ENCODE data around the gene VIPR1.
A peak's percentile ranks its signal among the peaks of the same experiment; 100 is the strongest.

The VIPR1 gene

DNA sequence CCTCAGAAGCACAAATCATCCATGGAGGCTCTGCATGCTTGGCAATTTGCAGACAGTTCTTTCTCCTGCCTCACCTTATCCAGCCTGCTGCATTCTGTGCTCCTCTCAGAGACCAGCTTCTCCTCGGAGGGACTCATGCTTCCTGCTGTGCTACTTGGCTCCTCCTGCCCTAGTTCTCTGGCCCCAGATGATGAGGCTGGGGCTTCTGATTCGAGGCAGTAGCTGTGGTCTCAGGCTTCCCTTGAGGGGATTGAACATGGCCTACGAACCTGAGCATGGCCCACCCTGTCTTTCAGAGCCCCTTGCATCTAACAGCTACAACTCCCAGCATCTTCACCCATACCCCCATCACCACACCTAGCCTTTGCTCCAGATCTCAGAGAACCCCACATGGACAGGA lies 6.7 kb downstream of the VIPR1 start:
- H3K4me3 ChIP-seq: no peak overlapping the region
- H3K9me3 ChIP-seq: no peaks in the 10 kb centered on the region
- in situ Hi-C loops (cut with MboI; ENCODE audit: low sequenced_read_pairs): no loop called here

DNA sequence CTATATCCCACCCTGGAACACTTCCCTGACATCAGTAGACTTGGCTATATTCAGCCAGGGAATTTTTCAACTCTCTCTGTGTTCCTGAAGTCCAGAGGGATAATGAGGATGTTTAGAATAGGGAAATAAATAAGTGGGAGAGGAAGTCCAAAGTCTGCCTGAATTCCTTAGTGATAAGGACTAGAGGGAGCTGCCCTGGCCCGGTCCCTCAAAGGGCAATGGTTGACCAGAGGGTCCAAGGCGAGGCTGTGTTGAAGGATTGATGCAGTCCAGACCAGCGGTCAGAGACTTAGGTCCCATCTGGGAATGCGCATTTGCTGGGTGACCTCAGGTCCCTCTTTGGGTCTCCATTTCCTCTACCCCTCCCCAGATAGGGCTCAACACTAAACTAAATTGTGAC lies 7.9 kb downstream of the VIPR1 start:
- no peak for DNase-seq (ENCODE audit: low spot score in 2 of 2)
- in situ Hi-C loops (cut with MboI; ENCODE audit: low sequenced_read_pairs): no loop called here
- Histone ChIP-seq H3K36me3 (replicated peaks) (no peaks in the 10 kb centered on the region), H3K4me3 (no peak overlapping the region), H3K9me3 (no peaks in the 10 kb centered on the region), H3K4me1 (no peaks in the 10 kb centered on the region), H3K27me3 (ENCODE audit: low read depth) (peaks cover 13% of the 10 kb centered on the region; the same call in 1 of the 2 replicates)

More for the DNA sequence above, 6.7 kb downstream of the VIPR1 start:
- DNase-seq (ENCODE audit: low spot score in 2 of 2): no peak
- Histone ChIP-seq H3K36me3 (replicated peaks) (no peaks in the 10 kb centered on the region), H3K4me1 (no peaks in the 10 kb centered on the region), H3K27me3 (ENCODE audit: low read depth) (peaks cover 13% of the 10 kb centered on the region; the same call in 1 of the 2 replicates)

DNA sequence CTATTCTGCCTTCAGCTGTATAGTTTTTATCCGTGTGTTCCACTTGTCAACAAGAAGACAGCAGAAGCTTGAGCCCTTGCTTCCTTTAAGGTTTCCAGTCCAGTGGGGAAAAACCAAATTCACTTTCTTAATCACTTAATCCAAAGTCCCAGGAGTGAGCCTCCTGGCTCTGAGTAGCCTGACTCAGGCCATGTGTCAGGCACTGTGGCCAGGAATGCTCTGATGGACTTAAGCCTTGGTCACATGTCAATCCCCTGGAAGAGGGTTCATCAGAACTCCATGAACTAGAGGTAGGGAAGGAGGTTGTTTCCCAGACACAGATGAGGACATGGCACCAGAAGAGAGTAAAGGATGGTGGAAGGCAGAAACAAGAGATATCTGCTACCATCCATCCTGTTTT lies 8.8 kb downstream of the VIPR1 start:
- Histone ChIP-seq H3K4me3 (no peak overlapping the region), H3K27me3 (ENCODE audit: low read depth) (peaks cover 13% of the 10 kb centered on the region; the same call in 1 of the 2 replicates), H3K36me3 (replicated peaks) (no peaks in the 10 kb centered on the region), H3K9me3 (no peaks in the 10 kb centered on the region), H3K4me1 (no peaks in the 10 kb centered on the region)
- DNase-seq (ENCODE audit: low spot score in 2 of 2): no peak
- in situ Hi-C loops (cut with MboI; ENCODE audit: low sequenced_read_pairs): no loop called here

DNA sequence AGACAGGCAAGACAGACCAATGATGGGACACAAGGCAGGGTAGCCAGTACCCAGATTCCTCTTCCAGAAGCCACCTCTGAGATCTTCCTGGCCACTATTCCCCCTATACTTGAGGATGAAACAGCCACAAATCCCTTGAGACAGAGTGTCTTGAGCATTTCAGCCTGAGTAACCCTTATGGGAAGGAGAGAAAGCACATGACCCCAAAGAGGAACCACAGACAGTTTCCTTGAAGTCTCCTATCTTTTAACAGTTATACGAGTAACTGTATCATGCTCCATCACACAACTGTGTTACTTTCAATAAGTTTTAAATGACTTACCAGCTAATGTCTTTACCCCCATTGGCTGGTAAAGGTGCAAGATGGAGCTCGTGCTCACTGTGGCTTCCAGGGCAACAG lies 9.3 kb downstream of the VIPR1 start:
- Histone ChIP-seq H3K9me3 (no peaks in the 10 kb centered on the region), H3K36me3 (replicated peaks) (no peaks in the 10 kb centered on the region), H3K27me3 (ENCODE audit: low read depth) (peaks cover 13% of the 10 kb centered on the region; the same call in 1 of the 2 replicates), H3K4me3 (no peak overlapping the region), H3K4me1 (no peaks in the 10 kb centered on the region)
- no peak for DNase-seq (ENCODE audit: low spot score in 2 of 2)
- in situ Hi-C loops (cut with MboI; ENCODE audit: low sequenced_read_pairs): no loop called here

DNA sequence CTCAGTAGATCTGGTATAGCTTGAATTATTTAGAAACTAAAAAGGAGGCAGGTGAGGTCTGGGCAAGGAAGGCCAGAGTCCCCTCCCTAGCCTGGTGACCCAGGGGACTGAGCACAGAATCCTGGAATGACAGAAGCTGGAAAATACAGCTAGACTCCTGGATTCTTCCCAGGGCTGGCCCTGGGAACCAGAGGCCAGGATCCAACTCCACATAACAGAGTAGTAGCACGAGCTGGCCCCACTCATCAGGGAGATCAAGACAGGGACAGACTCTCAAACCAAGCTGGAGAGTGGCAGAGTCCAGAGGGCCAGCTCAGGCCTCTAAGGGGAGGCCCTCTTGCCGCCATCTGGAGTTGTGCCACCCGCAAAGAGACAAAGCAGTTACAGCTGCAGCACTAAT lies 10.7 kb downstream of the VIPR1 start:
- Histone ChIP-seq H3K4me1 (no peaks in the 10 kb centered on the region), H3K9me3 (no peaks in the 10 kb centered on the region), H3K27me3 (ENCODE audit: low read depth) (peaks cover 4% of the 10 kb centered on the region; the same call in 1 of the 2 replicates), H3K4me3 (no peak overlapping the region), H3K36me3 (replicated peaks) (no peaks in the 10 kb centered on the region)
- in situ Hi-C loops (cut with MboI; ENCODE audit: low sequenced_read_pairs): no loop called here
- no peak for DNase-seq (ENCODE audit: low spot score in 2 of 2)

DNA sequence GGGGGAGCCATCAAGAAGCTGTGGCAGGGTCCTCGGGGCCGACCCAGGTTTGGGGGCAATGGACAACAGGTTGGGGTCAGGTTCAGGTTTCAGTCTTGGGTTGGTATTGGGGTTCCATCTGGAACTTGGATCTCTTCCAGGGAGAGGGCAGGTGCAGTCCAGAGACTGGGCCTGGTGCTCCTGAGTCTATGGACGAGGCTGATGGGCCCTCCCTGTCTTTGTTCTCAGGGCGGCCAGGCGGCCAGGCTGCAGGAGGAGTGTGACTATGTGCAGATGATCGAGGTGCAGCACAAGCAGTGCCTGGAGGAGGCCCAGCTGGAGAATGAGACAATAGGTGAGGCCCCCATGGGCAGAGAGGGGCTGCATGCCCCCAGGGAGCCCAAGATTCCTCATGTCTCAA lies 11.1 kb downstream of the VIPR1 start:
- Histone ChIP-seq H3K36me3 (replicated peaks) (no peaks in the 10 kb centered on the region), H3K4me3 (no peak overlapping the region), H3K27me3 (ENCODE audit: low read depth) (peaks cover under 1% of the 10 kb centered on the region; the same call in 1 of the 2 replicates), H3K9me3 (no peaks in the 10 kb centered on the region), H3K4me1 (no peaks in the 10 kb centered on the region)
- no peak for DNase-seq (ENCODE audit: low spot score in 2 of 2)
- in situ Hi-C loops (cut with MboI; ENCODE audit: low sequenced_read_pairs): no loop called here

DNA sequence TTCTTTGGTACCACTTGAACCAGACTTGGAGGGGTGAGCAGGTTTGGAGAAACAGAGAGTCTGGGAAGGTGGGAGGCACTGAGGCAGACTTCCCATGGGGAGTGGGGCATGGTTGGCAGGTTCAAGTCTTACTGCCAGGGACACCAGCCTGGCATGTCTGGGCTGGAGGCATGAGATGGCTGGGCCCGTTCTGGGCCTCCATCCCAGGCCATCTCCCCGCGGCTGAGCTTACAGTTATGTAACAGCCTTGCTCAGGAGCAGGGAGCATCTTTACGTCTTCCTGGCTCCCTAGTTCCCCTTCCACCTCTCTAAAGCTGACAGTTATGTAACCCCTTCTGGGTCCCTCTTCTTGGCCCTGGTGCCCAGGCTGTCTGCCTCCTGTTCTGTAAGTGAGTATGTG lies 12.4 kb downstream of the VIPR1 start:
- in situ Hi-C loops (cut with MboI; ENCODE audit: low sequenced_read_pairs): no loop called here
- Histone ChIP-seq H3K9me3 (no peaks in the 10 kb centered on the region), H3K4me3 (no peak overlapping the region), H3K36me3 (replicated peaks) (no peaks in the 10 kb centered on the region), H3K4me1 (no peaks in the 10 kb centered on the region), H3K27me3 (ENCODE audit: low read depth) (no peaks in the 10 kb centered on the region)
- DNase-seq (ENCODE audit: low spot score in 2 of 2): no peak

DNA sequence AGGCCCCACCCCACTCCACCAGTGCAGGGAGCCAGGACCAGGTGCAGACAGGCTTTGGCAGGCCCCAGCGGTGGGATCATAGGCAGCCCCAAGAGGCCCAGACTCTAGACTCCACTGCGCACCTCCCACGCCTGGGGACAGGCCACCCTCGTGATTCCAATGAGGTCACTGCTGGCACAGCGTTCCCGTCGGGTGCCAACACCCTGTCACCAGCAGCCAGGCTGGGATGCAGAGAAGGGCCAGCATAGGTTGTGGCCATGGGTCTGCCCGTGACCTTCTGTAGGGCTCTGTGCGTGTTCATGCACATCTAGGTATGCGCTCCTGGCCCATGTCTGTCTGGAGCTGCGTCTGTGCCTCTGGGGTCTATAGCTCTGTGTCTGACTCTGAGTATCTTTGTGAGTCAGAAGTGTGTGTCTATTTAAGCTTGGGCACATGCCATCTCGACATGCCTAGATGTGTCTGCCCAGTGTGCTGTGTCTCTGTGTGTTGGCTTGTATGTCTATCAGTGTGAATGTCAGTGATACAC lies 13.0 kb downstream of the VIPR1 start:
- no peaks in the 10 kb centered on the region for H3K9me3 ChIP-seq
- no peaks in the 10 kb centered on the region for H3K4me1 ChIP-seq
- in situ Hi-C loops (cut with MboI; ENCODE audit: low sequenced_read_pairs): no loop called here
- no peaks in the 10 kb centered on the region for H3K36me3 ChIP-seq (replicated peaks)
- DNase-seq (ENCODE audit: low spot score in 2 of 2): no peak
- H3K27me3 ChIP-seq (ENCODE audit: low read depth): no peaks in the 10 kb centered on the region
- H3K4me3 ChIP-seq: no peak overlapping the region

DNA sequence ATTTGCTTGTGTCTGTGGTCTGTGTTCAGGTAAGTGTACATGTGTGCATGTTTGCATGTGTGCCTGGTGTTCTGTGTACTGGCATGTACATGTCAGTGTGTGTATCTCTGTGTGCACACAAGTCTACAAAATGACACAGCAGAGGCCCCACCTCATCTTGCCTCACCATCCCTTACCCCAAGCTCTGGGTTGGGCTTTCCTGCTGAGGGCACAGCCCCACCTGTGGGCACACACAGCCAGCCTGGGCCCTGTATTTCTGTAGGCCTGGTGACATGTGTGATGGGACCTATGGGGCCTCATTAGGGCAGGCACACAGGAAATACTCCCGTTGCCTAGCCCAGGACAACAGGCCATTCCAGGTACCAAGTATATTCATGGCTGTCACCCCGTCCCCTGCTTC lies 13.5 kb downstream of the VIPR1 start:
- in situ Hi-C loops (cut with MboI; ENCODE audit: low sequenced_read_pairs): no loop called here

DNA sequence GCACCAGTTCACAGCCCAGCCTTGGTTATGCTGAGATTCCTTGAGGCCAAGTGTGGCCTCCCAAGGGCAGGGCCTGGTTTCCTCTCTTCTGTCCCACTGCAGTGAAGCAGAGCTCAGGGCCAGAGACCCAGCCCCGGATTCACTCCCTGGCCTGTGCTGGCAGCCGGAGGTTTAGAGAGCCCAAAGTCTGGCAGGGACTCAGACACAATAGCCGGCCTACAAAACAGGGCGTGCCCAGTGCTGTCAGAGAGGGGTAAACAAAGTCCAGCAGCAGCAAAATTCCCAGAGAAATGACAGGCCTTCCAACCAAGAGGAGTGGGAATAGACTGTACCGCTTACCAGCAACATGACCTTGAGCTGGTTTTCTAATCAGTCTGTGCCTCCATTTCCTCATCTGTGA lies 14.0 kb downstream of the VIPR1 start:
- Histone ChIP-seq H3K4me3 (no peak overlapping the region), H3K4me1 (no peaks in the 10 kb centered on the region), H3K9me3 (no peaks in the 10 kb centered on the region), H3K27me3 (ENCODE audit: low read depth) (no peaks in the 10 kb centered on the region), H3K36me3 (replicated peaks) (no peaks in the 10 kb centered on the region)
- no peak for DNase-seq (ENCODE audit: low spot score in 2 of 2)
- in situ Hi-C loops (cut with MboI; ENCODE audit: low sequenced_read_pairs): no loop called here

More for the DNA sequence above, 13.5 kb downstream of the VIPR1 start:
- Histone ChIP-seq H3K4me1 (no peaks in the 10 kb centered on the region), H3K9me3 (no peaks in the 10 kb centered on the region), H3K4me3 (no peak overlapping the region), H3K27me3 (ENCODE audit: low read depth) (no peaks in the 10 kb centered on the region), H3K36me3 (replicated peaks) (no peaks in the 10 kb centered on the region)
- DNase-seq (ENCODE audit: low spot score in 2 of 2): no peak

DNA sequence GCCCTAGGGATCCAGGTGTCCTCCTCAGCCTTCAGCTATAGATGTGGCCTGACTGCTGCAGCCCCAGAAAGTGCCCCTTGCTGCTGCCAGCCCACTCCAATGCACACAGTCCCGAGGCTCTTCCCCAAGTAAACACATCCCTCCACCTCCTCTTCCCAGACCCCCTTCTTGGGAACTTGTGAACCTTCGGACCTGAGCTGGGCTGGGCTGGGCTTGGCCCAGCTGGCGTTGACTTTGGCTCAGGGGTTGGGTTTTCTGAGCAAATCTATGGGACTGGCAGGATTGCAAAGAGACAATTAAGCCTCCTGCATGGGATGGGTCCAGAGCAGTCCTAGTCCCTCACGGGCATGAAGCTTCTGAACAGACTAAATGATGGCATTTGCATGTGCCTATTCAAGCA lies 14.7 kb downstream of the VIPR1 start:
- in situ Hi-C loops (cut with MboI; ENCODE audit: low sequenced_read_pairs): no loop called here
- Histone ChIP-seq H3K27me3 (ENCODE audit: low read depth) (no peaks in the 10 kb centered on the region), H3K4me1 (no peaks in the 10 kb centered on the region), H3K4me3 (no peak overlapping the region), H3K9me3 (no peaks in the 10 kb centered on the region), H3K36me3 (replicated peaks) (no peaks in the 10 kb centered on the region)
- no peak for DNase-seq (ENCODE audit: low spot score in 2 of 2)

DNA sequence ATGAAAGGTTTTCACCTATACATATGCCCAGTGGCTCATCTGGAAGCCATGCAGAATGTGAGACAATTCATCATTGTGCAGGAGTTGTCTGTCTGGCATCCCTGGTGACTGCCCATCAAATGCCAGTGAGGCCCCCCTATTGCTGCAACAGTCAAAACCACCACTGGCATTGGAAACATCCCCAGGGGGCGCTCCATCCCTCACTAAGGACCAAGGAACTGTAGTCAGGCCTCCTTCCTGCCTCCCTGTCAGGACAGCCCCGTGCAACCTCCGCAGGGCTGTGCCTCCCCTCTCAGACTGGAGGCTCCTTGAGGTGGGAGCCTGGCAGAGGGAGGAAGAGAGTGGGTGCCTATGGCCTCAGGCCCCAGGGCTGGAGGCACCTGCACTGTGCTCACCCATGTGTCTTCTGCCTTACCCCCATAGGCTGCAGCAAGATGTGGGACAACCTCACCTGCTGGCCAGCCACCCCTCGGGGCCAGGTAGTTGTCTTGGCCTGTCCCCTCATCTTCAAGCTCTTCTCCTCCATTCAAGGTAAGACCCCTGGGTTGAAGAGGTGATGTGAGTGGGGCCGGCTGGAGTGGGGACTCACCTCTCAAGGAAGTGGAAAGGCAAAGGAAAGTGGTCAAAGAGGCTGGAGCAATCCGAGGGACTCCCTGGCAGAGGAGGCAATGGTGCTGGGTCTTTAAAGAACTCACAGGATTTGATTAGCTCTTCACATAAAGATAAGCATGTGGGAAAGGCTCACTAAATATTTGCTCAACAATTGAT lies 16.5 kb downstream of the VIPR1 start:
- Histone ChIP-seq H3K36me3 (replicated peaks) (no peaks in the 10 kb centered on the region), H3K27me3 (ENCODE audit: low read depth) (no peaks in the 10 kb centered on the region), H3K4me1 (no peaks in the 10 kb centered on the region), H3K9me3 (no peaks in the 10 kb centered on the region), H3K4me3 (no peak overlapping the region)
- peak in 1 of 2 experiments; percentile 61 for DNase-seq (ENCODE audit: low spot score in 2 of 2)
- in situ Hi-C loops (cut with MboI; ENCODE audit: low sequenced_read_pairs): no loop called here

DNA sequence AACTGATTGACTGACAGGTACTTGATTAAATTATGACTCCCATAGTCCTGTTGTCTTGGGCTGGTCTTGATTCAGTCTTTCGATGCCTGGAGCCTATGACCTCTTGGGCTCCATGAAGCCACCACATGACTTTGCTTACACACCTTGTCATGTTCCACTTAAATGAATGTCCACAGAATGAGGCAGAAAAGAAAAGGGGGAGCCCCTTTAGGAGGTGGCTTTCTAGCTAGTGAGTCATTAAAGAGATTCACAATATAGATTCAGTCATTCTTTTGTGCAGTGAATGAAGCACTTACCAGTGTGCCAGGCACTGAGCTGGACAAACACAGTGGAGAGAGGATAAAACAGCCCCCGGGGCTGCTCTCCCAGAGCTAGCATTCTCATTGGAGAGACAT lies 17.1 kb downstream of the VIPR1 start:
- in situ Hi-C loops (cut with MboI; ENCODE audit: low sequenced_read_pairs): no loop called here
- Histone ChIP-seq H3K36me3 (replicated peaks) (no peaks in the 10 kb centered on the region), H3K4me1 (no peaks in the 10 kb centered on the region), H3K27me3 (ENCODE audit: low read depth) (no peaks in the 10 kb centered on the region), H3K9me3 (no peaks in the 10 kb centered on the region), H3K4me3 (no peak overlapping the region)
- DNase-seq (ENCODE audit: low spot score in 2 of 2): no peak

DNA sequence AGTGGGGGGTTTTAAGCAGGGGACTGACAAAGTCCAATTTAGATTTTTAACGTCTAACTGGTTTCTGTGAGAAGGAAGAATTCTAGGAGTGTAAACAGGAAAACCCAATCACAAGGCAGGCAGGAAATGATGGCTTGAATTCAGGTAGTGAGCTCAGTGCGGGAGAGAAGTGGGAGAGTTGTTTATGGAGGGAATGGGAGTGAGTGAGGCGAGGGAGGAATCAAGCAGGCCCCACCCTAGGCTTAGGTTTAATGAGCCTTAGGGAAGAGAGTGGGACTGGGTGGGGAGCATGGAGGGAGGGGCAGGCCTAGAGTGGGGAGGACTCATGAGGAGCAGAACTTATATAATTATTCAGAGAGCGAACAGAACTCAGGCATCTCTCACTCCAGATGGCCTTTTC lies 17.9 kb downstream of the VIPR1 start:
- H3K36me3 ChIP-seq (replicated peaks): no peaks in the 10 kb centered on the region
- in situ Hi-C loops (cut with MboI; ENCODE audit: low sequenced_read_pairs): no loop called here
- no peaks in the 10 kb centered on the region for H3K9me3 ChIP-seq
- no peak for DNase-seq (ENCODE audit: low spot score in 2 of 2)
- no peak overlapping the region for H3K4me3 ChIP-seq
- H3K27me3 ChIP-seq (ENCODE audit: low read depth): no peaks in the 10 kb centered on the region
- no peaks in the 10 kb centered on the region for H3K4me1 ChIP-seq

Data from HAP-1 (cell line).